WTC11 (cell line): ENCODE results near the gene CYP46A1. TPM values are rescaled to one million over a fixed set of nuclear protein-coding genes. Genes with fewer than 3 reads are reported as not detected.

ENCODE experiments used
- ATAC-seq: fragments of 200-7000 bp; cut with Tn5 transposase; 2 replicates; pipeline ENCODE4 v1.10.0; 2021; ENCODE audit warnings: mild to moderate bottlenecking, moderate library complexity
- CTCF ChIA-PET: fragments of 300-600 bp; sonication (Branson Sonifier 250); formaldehyde crosslinking; loops from one replicate; lab custom pipeline; 2021; ENCODE audit warnings: antibody characterized with exemption; lab: Charles Lee
- POLR2A ChIA-PET: fragments of 350-600 bp; sonication (Branson Sonifier 250); formaldehyde crosslinking; loops from one replicate; lab custom pipeline; 2021; ENCODE audit warnings: antibody characterized with exemption; lab: Charles Lee
- DNase-seq: peaks from one replicate; pipeline ENCODE4 v3.0.0; 2021; ENCODE audit warnings: low spot score
- H3K27ac Mint-ChIP-seq: 2 replicates; pipeline ENCODE4 v1.8.0; 2021; ENCODE audit warnings: mixed read lengths
- H3K27me3 Mint-ChIP-seq: 2 replicates; pipeline ENCODE4 v1.8.0; 2021; ENCODE audit warnings: low read depth, mild to moderate bottlenecking, moderate library complexity, mixed read lengths
- H3K36me3 Mint-ChIP-seq: 2 replicates; pipeline ENCODE4 v1.8.0; 2021; ENCODE audit warnings: mixed read lengths
- H3K4me1 Mint-ChIP-seq: 2 replicates; pipeline ENCODE4 v1.8.0; 2022; ENCODE audit warnings: mixed read lengths
- H3K4me3 Mint-ChIP-seq: 2 replicates; pipeline ENCODE4 v1.8.0; 2021; ENCODE audit warnings: mild to moderate bottlenecking, moderate library complexity, mixed read lengths
- H3K9me3 Mint-ChIP-seq: 2 replicates; pipeline ENCODE4 v1.8.0; 2021; ENCODE audit warnings: mixed read lengths
- ATF1 ChIP-seq: sonication (generic); formaldehyde crosslinking; IDR thresholded peaks from 2 replicates; pipeline ENCODE4 v1.8.1; 2023; ENCODE audit warnings: mild to moderate bottlenecking, moderate library complexity, missing genetic modification reagents
- ATF6 ChIP-seq: sonication (generic); formaldehyde crosslinking; IDR thresholded peaks from 2 replicates; pipeline ENCODE4 v1.8.1; 2023; ENCODE audit warnings: mild to moderate bottlenecking, missing genetic modification reagents
- CBFB ChIP-seq: sonication (generic); formaldehyde crosslinking; IDR thresholded peaks from 2 replicates; pipeline ENCODE4 v1.8.1; 2022; ENCODE audit warnings: mild to moderate bottlenecking, low read depth, missing genetic modification reagents
- FOXJ3 ChIP-seq: sonication (generic); formaldehyde crosslinking; IDR thresholded peaks from 2 replicates; pipeline ENCODE4 v1.9.0; 2021; ENCODE audit warnings: missing genetic modification reagents, mild to moderate bottlenecking, borderline replicate concordance
- GABPB1 ChIP-seq: sonication (generic); formaldehyde crosslinking; IDR thresholded peaks from 2 replicates; pipeline ENCODE4 v1.8.1; 2023; ENCODE audit warnings: mild to moderate bottlenecking, missing genetic modification reagents
- HMGXB4 ChIP-seq: sonication (generic); formaldehyde crosslinking; IDR thresholded peaks from 2 replicates; pipeline ENCODE4 v1.8.1; 2023; ENCODE audit warnings: mild to moderate bottlenecking, moderate library complexity, missing genetic modification reagents
- IRF2 ChIP-seq: sonication (generic); formaldehyde crosslinking; IDR thresholded peaks from 2 replicates; pipeline ENCODE4 v1.8.0; 2022; ENCODE audit warnings: low read depth, missing genetic modification reagents, borderline replicate concordance
- JUN ChIP-seq: sonication (generic); formaldehyde crosslinking; IDR thresholded peaks from 2 replicates; pipeline ENCODE4 v1.8.0; 2023; ENCODE audit warnings: mild to moderate bottlenecking, missing genetic modification reagents
- NFE2L1 ChIP-seq: sonication (generic); formaldehyde crosslinking; IDR thresholded peaks from 2 replicates; pipeline ENCODE4 v1.8.1; 2023; ENCODE audit warnings: missing genetic modification reagents
- OVOL2 ChIP-seq: fragments of 250-450 bp; sonication (Bioruptor Pico); IDR thresholded peaks from 2 replicates; pipeline ENCODE4 v1.9.0; 2021; ENCODE audit warnings: mild to moderate bottlenecking, borderline replicate concordance
- RELA ChIP-seq: sonication (generic); formaldehyde crosslinking; IDR thresholded peaks from 2 replicates; pipeline ENCODE4 v1.8.1; 2022; ENCODE audit warnings: missing genetic modification reagents, mild to moderate bottlenecking, borderline replicate concordance
- STAT6 ChIP-seq: sonication (generic); formaldehyde crosslinking; conservative IDR thresholded peaks from 2 replicates; pipeline ENCODE4 v1.8.1; 2023; ENCODE audit warnings: mild to moderate bottlenecking, low read depth, missing genetic modification reagents, moderate library complexity
- TCF7 ChIP-seq: sonication (generic); formaldehyde crosslinking; IDR thresholded peaks from 2 replicates; pipeline ENCODE4 v1.8.0; 2022; ENCODE audit warnings: mild to moderate bottlenecking, low read depth, missing genetic modification reagents, moderate library complexity
- ZNF121 ChIP-seq: sonication (generic); formaldehyde crosslinking; IDR thresholded peaks from 2 replicates; pipeline ENCODE4 v1.8.0; 2023; ENCODE audit warnings: missing genetic modification reagents
- ZNF219 ChIP-seq: sonication (generic); formaldehyde crosslinking; IDR thresholded peaks from 2 replicates; pipeline ENCODE4 v1.8.0; 2023; ENCODE audit warnings: missing genetic modification reagents, mild to moderate bottlenecking, borderline replicate concordance
- ZNF263 ChIP-seq: sonication (generic); formaldehyde crosslinking; IDR thresholded peaks from 2 replicates; pipeline ENCODE4 v1.8.1; 2022; ENCODE audit warnings: low read depth, mild to moderate bottlenecking, moderate library complexity, missing genetic modification reagents
- ZNF416 ChIP-seq: fragments of 250-450 bp; sonication (Bioruptor Pico); IDR thresholded peaks from 2 replicates; pipeline ENCODE4 v1.9.0; 2021; ENCODE audit warnings: mild to moderate bottlenecking, inconsistent platforms
- ZNF423 ChIP-seq: fragments of 250-450 bp; sonication (Bioruptor Pico); IDR thresholded peaks from 2 replicates; pipeline ENCODE4 v2.1.2; 2022; ENCODE audit warnings: mild to moderate bottlenecking, moderate library complexity
- ZNF671 ChIP-seq: fragments of 250-450 bp; sonication (Bioruptor Pico); IDR thresholded peaks from 2 replicates; pipeline ENCODE4 v1.8.0; 2021; ENCODE audit warnings: mild to moderate bottlenecking
- total RNA-seq: library from RNA; stranded (reverse); gene quantifications from 3 replicates; pipeline ENCODE4 v1.2.3, GENCODE V29; 2021
- TF ChIP-seq, protein P1 (sequence below): sonication (generic); formaldehyde crosslinking; IDR thresholded peaks from 2 replicates; pipeline ENCODE4 v1.8.1; 2022; ENCODE audit warnings: mild to moderate bottlenecking, moderate library complexity, missing genetic modification reagents
- TF ChIP-seq, protein P2 (sequence below): fragments of 250-450 bp; sonication (Bioruptor Pico); IDR thresholded peaks from 2 replicates; pipeline ENCODE4 v1.9.0; 2021; ENCODE audit warnings: moderate library complexity, mild to moderate bottlenecking, inconsistent platforms, borderline replicate concordance
- TF ChIP-seq, protein P3 (sequence below): sonication (generic); formaldehyde crosslinking; conservative IDR thresholded peaks from 2 replicates; pipeline ENCODE4 v1.8.1; 2022; ENCODE audit warnings: mild to moderate bottlenecking, missing genetic modification reagents
- TF ChIP-seq, protein P4 (sequence below): sonication (generic); formaldehyde crosslinking; IDR thresholded peaks from 2 replicates; pipeline ENCODE4 v1.8.0; 2022; ENCODE audit warnings: mild to moderate bottlenecking, missing genetic modification reagents
- TF ChIP-seq, protein P5 (sequence below): sonication (generic); formaldehyde crosslinking; IDR thresholded peaks from 2 replicates; pipeline ENCODE4 v1.8.0; 2022; ENCODE audit warnings: mild to moderate bottlenecking, missing genetic modification reagents

Gene CYP46A1
- total RNA-seq, 1 experiment from 2014 or later: 0.77 TPM

DNA sequence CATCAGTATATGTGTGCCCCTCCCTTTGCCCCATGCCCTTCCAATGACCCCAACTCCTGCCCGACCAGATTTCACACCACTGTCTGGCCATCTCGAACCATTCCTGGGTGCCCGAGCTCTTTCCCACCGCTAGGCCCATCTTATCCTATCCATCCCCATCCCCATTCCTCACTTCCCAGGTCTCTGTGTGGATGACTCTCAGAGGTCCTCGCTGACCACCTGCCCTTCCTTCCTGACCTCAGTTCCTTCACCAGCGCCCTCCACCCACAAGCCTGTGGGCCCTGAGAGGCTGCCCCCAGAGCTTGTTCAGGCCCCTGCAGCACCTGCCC is 49.1 kb downstream of the CYP46A1 start:
- ATAC-seq: no peak
- no peak overlapping the region for H3K4me3 Mint-ChIP-seq
- ChIA-PET CTCF (interaction anchor here (0.6 to 0.9 kb wide), 2 partner anchors 12 to 36 kb away, joined by 3 to 4 read pairs; no protein-coding TSS in a partner anchor), POLR2A (no interaction called here)
- H3K36me3 Mint-ChIP-seq: no peaks in the 10 kb centered on the region
- DNase-seq: no peak
- TF ChIP-seq IRF2 (CRISPR knock-in tag): no peak
- TF ChIP-seq, protein P1, sequence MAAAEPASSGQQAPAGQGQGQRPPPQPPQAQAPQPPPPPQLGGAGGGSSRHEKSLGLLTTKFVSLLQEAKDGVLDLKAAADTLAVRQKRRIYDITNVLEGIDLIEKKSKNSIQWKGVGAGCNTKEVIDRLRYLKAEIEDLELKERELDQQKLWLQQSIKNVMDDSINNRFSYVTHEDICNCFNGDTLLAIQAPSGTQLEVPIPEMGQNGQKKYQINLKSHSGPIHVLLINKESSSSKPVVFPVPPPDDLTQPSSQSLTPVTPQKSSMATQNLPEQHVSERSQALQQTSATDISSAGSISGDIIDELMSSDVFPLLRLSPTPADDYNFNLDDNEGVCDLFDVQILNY (CRISPR knock-in tag): no peak
- no peak for TF ChIP-seq ZNF263 (CRISPR knock-in tag)
- no peak for TF ChIP-seq JUN (CRISPR knock-in tag)
- TF ChIP-seq GABPB1 (CRISPR knock-in tag): no peak
- TF ChIP-seq, protein P2, sequence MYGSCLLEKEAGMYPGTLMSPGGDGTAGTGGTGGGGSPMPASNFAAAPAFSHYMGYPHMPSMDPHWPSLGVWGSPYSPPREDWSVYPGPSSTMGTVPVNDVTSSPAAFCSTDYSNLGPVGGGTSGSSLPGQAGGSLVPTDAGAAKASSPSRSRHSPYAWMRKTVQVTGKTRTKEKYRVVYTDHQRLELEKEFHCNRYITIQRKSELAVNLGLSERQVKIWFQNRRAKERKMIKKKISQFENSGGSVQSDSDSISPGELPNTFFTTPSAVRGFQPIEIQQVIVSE (CRISPR knock-in tag): no peak
- TF ChIP-seq TCF7 (CRISPR knock-in tag): no peak
- TF ChIP-seq OVOL2 (CRISPR knock-in tag): no peak
- TF ChIP-seq RELA: no peak
- no peak for TF ChIP-seq ZNF219 (CRISPR knock-in tag)
- no peak for TF ChIP-seq CBFB (CRISPR knock-in tag)
- no peak for TF ChIP-seq ATF6 (CRISPR knock-in tag)
- no peak for TF ChIP-seq ZNF671
- no peak for TF ChIP-seq STAT6 (CRISPR knock-in tag)
- TF ChIP-seq, protein P3, sequence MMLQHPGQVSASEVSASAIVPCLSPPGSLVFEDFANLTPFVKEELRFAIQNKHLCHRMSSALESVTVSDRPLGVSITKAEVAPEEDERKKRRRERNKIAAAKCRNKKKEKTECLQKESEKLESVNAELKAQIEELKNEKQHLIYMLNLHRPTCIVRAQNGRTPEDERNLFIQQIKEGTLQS (CRISPR knock-in tag): no peak
- no peaks in the 10 kb centered on the region for H3K4me1 Mint-ChIP-seq
- no peaks in the 10 kb centered on the region for H3K9me3 Mint-ChIP-seq
- no peak overlapping the region for H3K27ac Mint-ChIP-seq
- H3K27me3 Mint-ChIP-seq: no peaks in the 10 kb centered on the region

- TF ChIP-seq ATF1 (CRISPR knock-in tag) (no peak), CBFB (CRISPR knock-in tag) (no peak), NFE2L1 (CRISPR knock-in tag) (no peak), FOXJ3 (CRISPR knock-in tag) (no peak), RELA (no peak), ZNF416 (CRISPR knock-in tag) (no peak), ZNF121 (CRISPR knock-in tag) (no peak), OVOL2 (CRISPR knock-in tag) (no peak), ZNF423 (no peak), HMGXB4 (CRISPR knock-in tag) (no peak)
- TF ChIP-seq, protein P4, sequence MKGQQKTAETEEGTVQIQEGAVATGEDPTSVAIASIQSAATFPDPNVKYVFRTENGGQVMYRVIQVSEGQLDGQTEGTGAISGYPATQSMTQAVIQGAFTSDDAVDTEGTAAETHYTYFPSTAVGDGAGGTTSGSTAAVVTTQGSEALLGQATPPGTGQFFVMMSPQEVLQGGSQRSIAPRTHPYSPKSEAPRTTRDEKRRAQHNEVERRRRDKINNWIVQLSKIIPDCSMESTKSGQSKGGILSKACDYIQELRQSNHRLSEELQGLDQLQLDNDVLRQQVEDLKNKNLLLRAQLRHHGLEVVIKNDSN (CRISPR knock-in tag): no peak
- TF ChIP-seq, protein P5, sequence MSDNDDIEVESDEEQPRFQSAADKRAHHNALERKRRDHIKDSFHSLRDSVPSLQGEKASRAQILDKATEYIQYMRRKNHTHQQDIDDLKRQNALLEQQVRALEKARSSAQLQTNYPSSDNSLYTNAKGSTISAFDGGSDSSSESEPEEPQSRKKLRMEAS (CRISPR knock-in tag): no peak
- Mint-ChIP-seq H3K4me1 (no peaks in the 10 kb centered on the region), H3K27me3 (no peaks in the 10 kb centered on the region), H3K4me3 (no peak overlapping the region), H3K36me3 (no peaks in the 10 kb centered on the region), H3K27ac (0 out of 2 replicates have a peak overlapping the region, but pooled peaks have one; percentile 0), H3K9me3 (no peaks in the 10 kb centered on the region)
- ChIA-PET CTCF (interaction anchor here (0.6 to 1.1 kb wide), 3 partner anchors 14 to 156 kb away, joined by 3 to 4 read pairs (median 4); no protein-coding TSS in a partner anchor), POLR2A (no interaction called here)
- DNase-seq: peak; percentile 10
- no peak for ATAC-seq
Measured at GRCh38 chr14:99733540-99734405, 49.7 kb downstream of the CYP46A1 start.
